Stimulated activated CD8-positive, alpha-beta memory T cell treated with anti-CD3 and anti-CD28 coated beads, Interleukin-12 subunit alpha, Interleukin-12 subunit beta, amount 100 ng/mL, for 4 hours (primary cell): ENCODE data around the gene KRT35.

Experiments
- DNase-seq: peaks from one replicate; pipeline ENCODE4 v3.0.0-alpha.2; 2020; ENCODE audit warnings: low read depth

KRT35 gene

DNA sequence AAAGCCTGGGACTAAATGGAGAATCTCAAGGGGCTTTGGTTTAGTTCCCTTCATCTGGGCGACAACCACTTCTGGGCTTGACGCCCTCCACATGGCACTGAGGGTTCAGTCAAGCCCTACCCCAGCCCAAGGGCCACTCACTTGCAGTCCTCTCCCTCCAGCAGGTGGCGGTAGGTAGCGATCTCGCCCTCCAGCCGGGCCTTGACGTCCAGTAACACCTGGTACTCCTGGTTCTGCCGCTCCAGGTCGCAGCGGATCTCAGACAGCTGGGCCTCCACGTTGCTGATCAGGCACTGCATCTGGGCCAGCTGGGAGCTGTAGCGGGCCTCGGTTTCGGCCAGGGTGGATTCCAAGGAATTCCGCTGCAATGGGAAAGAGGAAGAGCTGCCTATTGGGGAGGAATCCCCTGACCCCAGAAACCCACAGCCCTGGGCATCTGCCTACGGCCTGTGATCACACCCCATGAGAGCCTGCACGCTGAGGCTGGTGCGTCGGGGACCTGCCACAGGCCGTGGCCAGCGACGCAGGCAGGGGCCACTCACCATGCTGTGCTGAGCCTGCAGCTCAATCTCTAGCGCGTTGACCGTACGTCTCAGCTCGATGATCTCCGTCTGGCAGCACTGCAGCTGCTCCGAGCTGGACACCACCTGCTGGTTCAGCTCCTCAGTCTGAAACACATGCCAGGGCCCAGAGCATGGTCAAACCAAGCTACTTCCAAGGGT, 6.0 kb upstream of the KRT35 start:
- DNase-seq = no peak

- no peak for DNase-seq
Observed at GRCh38 chr17:41486316-41486715, 5.4 kb upstream of the KRT35 start.

DNA sequence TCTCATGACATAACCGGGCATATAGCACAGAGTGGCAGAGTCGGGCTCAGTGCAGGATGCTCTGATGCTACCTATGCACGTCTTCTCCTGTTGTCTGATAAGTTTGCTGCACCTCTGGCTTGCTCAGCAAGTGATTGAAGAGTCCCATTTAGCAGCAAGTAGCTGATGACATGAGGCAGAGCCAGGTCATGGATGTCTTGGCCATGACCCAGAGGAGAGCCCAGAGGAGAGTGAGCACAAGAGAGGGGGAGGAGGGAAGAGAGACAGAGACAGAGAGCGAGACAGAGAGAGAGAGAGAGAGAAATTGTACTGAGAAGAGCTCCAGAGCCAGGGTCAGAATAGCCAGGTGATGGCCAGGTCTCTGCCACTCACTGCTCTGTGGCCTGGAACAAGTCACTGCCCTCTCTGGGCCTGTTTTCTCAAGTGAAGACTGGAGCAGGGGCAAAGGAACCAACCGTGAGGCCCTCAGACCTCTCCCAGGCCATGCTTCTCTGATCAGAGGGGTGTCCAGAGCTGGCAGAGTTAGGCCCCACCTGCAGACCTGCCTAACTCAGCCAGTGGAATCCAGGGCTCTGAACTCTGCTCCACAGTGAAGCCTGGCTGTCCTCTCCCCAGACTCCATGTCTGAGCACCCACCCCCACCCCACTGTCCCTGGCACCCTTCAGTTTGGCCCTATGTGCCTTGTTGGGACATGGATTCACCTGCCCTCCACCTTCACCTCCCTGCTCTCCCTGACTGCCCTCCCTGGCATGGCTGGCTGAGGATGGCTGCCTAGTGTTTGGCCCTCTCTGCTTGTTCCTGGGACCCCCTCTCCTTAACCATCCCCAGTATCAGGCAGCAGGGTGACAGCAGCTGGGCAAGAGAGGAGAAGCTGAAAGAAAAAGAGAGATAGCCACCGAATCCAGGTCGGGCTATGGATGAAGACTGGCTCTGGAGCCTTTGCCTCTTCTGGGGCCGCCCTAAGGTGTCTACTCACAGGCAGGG, 4.3 kb upstream of the KRT35 start:
- no peak for DNase-seq

DNA sequence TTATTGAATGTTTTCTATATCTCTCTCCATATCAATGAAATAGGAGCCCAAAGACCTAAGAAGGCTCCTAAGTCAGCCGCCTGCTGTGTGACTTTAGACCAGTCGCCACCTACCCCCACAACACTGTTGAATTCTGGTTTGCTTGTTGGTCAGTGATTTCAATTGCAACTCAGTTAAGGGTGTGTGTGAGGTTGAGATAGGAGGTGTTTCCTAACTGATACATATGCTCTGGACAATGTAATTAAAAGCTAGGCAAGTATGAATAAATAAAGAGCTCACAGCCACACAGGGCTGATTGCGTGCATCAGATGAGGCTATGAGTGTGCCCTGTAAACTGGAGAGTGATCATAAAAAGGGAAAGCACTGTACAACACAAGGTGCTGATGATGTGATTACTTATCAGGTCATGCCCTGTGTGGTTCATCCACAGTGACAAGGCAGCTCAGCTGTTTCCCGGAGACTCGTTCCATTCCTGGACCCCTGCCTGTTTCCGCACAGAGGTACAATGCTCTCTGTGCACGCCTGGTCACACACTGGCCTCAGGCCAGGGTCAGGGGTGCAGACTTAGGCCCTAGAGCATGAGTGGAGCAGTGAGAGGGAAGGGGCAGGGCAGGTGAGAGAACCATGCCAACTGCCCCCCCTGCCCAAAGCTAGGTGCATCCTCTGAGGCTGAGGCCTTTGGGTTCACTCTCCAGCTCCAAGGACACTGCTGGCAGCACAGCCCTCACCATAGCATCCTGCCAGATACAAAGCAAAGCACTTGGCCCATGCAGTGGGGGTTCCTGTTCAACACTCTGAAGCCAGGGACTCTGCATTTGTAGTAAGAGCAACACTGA, 3.3 kb upstream of the KRT35 start:
- no peak for DNase-seq

DNA sequence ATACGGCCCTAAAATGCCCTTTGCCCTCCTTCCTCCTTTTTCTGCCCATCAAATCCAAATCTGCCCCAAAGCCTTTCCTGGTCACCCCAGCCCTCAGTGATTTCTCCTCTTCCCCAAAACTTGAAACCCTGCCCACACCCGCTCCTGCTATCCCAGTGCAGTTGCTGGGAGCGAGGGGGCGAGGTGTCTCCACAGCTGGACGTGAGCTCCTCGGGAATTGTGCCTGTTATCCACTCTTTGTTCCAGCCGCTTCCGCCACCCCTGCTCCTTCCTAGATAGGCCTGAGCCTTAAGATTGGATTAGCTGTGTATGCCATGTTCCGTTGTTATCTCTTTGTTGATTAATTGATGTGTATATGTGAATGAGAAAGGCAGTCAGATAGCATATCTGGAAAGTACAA, 2.6 kb upstream of the KRT35 start:
- no peak for DNase-seq

DNA sequence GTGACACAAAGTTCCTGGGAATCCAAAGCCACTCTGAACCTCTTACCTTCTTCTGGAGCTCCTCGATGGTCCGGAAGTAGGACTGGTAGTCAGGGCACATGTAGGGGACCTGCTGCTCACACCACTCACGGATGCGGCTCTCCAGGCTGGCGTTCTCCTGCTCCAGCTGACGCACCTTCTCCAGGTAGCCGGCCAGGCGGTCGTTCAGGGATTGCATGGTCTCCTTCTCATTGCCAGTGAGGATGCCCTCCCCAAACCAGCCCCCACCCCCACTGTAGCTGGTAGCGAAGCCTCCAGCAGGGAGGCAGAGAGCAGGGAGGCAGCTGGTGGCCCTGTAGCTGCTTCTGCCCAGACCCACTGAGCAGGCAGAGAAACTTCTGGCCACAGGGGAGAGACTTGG, 370 bp downstream of the KRT35 start:
- no peak for DNase-seq

DNA sequence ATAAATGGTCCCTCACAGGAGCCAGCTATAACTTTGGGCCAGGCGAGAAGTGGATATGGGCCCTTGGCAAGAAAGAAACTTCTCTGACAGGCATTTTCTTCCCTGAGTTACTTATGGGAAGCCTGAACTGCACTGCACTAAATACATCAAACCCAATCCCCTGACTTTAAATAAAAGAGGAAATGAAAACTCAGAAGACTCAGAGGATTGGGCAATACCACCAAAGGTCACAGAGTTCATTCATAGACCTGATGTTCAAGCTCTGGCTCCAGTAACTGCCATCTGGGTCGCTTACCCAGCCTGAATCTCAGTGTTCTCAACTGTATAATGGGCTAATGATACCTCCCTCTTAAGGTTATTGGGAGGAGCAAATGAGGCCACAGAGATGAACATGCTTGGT, 815 bp downstream of the KRT35 start:
- DNase-seq = no peak

GRCh38 chr17:41478237-41478636, 2.7 kb downstream of the KRT35 start:
- DNase-seq = no peak

- no peak for DNase-seq
Observed at GRCh38 chr17:41476866-41477815, 3.8 kb downstream of the KRT35 start.

GRCh38 chr17:41475421-41475820, 5.5 kb downstream of the KRT35 start:
- DNase-seq = no peak

- DNase-seq = no peak
Observed at GRCh38 chr17:41474863-41475262, 6.1 kb downstream of the KRT35 start.

DNA sequence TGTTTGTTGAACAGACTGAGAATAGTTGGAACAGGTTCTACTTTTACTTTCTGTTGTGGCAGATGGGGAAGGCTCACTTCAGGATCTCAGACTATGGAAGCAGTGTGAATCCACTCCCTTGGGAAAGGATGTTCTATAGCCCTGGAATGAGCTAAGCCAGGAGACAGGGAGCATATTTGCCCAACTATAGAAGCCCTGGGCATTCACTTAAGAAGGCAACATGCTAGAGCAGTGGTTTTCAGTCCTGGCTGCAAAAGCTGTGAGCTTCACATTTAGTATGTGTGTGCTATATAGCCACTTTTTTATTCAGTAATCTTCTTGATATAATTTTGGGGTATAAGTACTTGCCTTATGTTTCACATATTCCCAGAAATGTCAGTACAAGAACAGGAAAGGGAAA, 12.6 kb downstream of the KRT35 start:
- DNase-seq = no peak

- DNase-seq = no peak
Observed at GRCh38 chr17:41467561-41467960, 13.4 kb downstream of the KRT35 start.

GRCh38 chr17:41466988-41467387, 14.0 kb downstream of the KRT35 start, which contains the start of gene KRT32:
Gene KRT32, minus strand, starts transcription at chr17:41467386. Its CDS starts 61 bp downstream, at chr17:41467325.
- DNase-seq = no peak

- no peak for DNase-seq
Observed at GRCh38 chr17:41464682-41465081, 16.3 kb downstream of the KRT35 start.

- no peak for DNase-seq
Observed at GRCh38 chr17:41464173-41464572, 16.8 kb downstream of the KRT35 start.

- no peak for DNase-seq
Observed at GRCh38 chr17:41463746-41464145, 17.2 kb downstream of the KRT35 start.

DNA sequence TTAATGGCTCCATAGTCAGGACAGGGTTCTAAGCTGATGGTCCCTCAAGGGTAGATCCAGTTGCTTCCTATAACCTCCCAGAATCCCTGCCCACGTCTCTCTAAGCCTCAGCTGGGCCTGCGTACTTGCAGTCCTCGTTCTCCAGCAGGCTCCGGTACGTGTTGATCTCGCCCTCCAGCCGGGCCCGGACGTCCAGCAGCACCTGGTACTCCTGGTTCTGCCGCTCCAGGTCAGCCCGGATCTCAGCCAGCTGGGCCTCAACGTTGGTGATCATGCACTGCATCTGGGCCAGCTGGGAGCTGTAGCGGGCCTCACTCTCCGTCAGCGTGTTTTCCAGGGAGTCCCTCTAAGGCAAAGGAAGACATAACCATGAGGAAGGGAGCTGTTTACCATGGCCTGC, 18.2 kb downstream of the KRT35 start:
- no peak for DNase-seq

DNA sequence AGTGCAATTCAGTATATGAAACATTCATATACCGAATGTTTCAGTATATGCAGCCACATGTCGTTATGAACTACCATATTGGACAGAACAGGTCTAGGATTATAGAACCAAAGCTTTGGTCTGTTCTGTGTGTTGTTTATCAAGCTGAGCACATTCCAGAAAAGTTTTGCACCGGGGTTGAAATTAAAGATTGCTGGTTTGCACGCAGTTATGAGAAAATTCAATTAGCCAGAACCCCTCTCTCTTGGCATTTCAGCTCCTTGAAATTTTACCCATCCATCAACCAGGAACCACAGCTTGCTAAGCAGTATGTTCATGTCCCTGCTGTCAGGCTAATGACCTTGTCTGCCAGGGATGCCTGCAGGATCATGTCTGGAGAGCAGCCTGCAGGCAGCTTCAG, 23.3 kb downstream of the KRT35 start:
- no peak for DNase-seq

GRCh38 chr17:41456204-41456603, 24.7 kb downstream of the KRT35 start:
- DNase-seq = no peak

DNA sequence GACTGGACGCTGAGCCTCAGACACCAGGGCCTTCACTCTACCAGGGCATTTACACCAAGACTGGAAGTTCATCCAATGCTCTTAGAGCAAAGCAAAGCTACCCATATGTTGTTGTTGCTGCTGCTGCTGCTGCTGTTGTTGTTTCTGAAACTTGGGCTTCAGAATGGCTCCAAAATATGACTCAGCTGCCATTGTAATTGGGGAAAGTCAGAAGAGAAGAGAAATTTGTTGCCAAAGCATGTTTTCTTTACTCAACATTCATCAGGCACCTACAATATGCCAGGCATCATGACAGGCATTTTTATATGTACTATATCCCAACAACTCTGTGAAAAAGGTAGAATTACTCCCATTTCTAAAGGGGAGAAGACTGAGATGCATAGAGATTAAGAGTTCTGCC, 25.7 kb downstream of the KRT35 start:
- DNase-seq = no peak
